GM19240 (cell line): ENCODE results near the gene CPN2.

ENCODE experiments used
- DNase-seq: peaks from one replicate; pipeline ENCODE4 v3.0.0; 2011; ENCODE audit warnings: low spot score; ENCODE audit not compliant: insufficient read length

CPN2 gene, protein sequence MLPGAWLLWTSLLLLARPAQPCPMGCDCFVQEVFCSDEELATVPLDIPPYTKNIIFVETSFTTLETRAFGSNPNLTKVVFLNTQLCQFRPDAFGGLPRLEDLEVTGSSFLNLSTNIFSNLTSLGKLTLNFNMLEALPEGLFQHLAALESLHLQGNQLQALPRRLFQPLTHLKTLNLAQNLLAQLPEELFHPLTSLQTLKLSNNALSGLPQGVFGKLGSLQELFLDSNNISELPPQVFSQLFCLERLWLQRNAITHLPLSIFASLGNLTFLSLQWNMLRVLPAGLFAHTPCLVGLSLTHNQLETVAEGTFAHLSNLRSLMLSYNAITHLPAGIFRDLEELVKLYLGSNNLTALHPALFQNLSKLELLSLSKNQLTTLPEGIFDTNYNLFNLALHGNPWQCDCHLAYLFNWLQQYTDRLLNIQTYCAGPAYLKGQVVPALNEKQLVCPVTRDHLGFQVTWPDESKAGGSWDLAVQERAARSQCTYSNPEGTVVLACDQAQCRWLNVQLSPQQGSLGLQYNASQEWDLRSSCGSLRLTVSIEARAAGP

DNA sequence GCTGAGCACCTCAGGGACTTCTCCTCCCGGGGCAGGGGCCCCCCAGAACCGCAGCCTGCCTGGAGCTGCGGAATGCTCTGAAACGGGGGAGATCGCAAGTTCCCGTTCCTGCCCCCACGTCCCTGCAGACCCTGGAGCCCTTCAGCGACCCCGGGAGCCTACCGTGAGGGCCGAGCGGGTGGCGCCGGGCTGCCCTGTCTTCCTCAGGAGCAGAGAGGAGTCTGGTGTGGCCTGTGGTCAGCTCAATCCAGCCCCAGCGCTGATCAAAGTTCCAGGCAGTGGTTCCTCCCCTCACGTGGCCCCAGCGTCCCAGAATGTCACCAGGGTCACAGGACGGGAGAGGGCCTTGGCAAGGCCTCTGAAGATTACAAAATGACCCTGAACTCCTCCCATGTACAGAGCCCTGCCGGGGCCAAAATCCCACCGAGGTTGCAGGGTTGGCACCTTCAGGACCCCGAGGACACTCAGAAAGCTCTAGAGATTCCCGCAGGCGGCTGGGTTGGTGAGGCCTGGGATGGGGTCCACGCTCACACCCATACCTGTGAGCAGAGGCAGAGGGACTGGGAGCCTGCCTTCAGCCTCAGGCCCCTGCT lies at the start of gene CPN2:
Gene CPN2 (minus strand): TSS at position 249 of the 593 bp plus-strand sequence. CDS start 8,626 bp downstream, outside the sequence.
- no peak for DNase-seq

DNA sequence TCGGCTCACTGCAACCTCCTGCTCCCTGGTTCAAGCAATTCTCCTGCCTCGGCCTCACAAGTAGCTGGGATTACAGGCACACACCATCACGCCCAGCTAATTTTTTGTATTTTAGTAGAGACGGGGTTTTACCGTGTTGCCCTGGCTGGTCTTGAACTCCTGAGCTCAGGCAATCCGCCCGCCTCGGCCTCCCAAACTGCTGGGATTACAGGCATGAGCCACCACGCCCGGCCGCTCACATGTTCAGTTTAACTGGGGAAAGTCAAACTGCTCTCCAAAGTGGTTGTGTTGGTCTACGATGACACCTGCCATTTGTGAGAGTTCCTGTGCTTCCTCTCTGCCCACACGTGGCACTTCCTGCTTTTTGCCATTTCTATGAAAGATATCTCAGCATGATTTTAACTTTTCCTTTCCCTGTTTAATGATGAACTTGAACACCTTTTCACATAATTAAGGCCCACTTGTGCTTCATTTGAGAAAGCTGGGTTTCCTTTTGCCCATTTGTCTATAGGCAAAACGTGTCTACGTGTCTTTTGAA lies 48.8 kb upstream of the CPN2 start:
- no peak for DNase-seq

DNA sequence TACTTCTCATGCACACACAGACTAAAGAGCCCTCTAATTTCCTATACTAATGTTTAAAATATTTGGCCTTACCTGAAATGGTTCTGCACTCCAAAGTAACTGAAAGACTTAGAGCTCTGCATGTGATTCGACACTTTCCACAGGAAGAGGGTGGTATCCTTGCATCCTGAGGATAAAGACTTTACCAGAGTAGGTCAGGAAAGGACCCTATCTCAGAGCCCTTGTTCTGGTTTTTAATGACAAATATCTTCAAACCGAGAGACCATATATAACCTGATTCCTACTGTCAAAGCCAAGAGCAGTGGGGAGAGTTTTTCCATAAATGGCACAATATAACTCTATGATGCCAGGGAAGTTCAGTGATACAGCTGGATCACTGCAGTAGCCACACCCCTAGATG lies 48.0 kb upstream of the CPN2 start, which contains the start of gene GP5:
Gene GP5 (minus strand): TSS at position 101 of the 400 bp plus-strand sequence. CDS start 984 bp downstream, outside the sequence.
- no peak for DNase-seq

DNA sequence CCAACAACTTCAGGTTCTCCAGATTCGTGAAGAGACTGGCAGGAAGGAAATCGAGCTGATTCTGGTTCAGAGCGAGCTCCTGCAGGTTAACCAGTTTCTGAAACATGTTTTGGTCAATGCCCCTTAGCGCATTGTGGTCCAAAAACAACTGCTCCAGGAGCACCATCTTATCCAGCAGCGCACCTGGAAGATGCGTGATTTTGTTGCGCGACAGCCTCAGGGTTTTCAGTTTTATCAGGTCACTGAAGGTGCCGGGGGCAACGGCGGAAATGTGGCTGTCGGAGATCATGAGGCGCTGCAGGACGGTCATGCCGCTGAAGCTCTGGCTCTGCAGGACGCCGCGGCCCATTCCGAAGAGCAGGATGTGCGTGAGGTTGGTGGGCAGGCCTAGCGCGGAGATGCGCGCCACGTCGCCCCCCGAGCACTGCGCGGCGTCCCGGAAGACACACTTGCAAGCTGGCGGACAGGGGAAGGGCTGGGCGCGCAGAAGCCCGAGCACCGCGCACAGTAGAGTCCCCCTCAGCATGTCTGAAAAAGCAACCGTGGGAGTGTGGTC lies 46.7 kb upstream of the CPN2 start:
- DNase-seq, result no peak

DNA sequence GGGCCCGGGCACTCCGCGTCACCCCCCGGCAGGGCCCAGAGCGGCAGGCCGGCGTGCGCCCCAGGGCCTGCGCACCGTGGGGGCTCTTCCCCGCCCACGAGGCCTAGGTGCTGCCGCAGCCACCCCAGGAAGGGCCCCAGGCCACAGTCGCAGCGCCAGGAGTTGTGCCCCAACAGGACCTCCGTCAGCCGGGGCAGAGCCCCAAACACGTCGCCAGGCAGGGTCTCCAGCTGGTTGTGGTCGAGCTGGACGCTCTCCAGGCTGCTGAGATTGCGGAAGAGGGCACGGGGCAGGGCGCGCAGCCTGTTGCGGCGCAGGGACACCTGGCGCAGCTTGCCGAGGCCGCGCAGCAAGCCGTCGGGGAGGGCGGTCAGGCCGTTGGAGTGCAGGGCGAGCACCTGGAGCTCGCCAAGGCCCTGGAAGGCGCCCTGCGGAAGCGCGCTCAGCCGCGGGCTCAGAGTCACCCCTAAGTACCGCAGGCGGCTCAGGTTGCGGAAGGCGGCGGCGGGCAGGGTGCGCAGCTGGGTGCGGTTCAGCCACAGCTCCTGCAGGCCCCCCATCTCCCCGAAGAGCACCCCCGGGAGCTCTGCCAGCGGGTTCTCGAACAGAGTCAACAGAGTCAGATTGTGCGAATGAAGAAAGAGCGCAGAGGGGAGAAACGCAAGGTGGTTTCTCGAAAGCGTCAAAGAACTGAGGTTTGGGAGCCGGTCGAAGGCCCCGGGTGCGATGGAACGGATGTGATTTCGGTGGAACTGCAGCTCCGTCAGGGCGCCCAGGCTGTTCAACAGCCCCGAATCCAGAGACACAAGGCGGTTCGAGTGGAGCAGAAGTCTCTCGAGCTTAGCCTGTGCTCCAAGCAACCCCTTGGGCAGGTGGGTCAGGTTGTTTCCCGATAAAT lies 46.0 kb upstream of the CPN2 start:
- DNase-seq, result no peak

DNA sequence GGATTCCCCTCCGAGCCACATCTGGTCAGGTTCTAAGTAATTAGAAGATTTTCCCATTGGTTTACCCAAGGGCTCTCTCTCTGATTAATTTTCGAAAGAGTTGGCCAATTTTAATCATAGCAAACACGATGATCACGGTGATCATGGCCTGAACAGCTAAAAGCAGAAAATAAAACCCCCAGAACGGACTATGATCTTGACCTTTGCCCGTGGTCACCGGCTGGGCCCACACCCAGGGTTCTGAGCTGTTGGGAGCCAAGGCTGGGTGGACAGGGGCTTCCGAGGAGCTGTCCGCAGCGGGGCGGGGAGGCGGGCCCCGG lies 45.4 kb upstream of the CPN2 start:
- DNase-seq, result no peak

DNA sequence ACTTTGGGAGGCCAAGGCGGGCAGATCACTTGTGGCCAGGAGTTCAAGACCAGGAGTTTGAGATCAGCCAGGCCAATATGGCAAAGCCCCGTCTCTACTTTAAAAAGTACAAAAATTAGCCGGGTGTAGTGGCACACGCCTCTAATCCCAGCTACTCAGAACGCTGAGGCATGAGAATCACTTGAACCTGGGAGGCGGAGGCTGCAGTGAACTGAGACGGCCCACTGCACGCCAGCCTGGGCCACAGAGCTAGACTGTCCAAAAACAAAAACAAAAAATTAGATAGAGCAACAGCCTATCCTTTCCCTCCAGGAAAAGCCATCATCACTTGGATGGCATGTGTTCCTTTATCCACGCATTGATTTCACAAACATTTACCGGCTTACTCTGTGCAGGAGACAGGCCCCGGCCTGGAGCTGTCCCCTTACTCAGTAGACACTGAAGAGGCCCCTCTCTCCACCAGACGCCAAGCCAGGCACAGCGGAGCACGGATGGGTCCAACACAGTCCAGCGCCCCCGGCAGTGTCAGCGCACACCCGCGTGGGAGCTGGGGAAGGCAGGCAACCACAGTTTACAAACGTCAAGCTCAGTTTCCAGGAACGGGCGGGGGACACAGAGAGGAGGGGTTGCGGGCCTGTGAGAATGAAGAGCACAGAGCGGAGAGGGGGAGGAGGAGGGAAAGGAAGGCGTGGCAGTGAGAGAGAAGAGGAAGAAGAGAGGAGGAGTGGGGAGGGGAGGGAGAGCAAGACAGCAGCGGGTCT lies 44.8 kb upstream of the CPN2 start:
- DNase-seq, result no peak

DNA sequence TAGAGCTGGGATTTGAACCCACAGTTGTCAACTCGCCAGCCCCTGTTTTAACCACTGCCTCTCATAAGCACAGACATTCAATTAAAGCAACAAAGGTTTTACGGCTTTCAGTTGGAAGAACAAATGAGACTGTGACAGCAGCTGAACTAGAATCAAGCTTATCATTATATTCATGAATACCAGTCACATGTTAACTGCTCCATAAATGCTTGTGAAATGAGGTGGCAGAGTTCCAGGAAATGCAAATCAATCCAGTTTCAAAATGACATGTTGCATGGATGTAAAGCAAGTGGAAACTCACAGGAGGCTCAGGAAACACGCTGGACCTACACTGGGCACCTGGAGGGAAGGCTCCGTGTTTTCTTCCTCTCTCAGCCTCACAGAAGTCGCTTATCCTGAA lies 44.1 kb upstream of the CPN2 start:
- no peak for DNase-seq

DNA sequence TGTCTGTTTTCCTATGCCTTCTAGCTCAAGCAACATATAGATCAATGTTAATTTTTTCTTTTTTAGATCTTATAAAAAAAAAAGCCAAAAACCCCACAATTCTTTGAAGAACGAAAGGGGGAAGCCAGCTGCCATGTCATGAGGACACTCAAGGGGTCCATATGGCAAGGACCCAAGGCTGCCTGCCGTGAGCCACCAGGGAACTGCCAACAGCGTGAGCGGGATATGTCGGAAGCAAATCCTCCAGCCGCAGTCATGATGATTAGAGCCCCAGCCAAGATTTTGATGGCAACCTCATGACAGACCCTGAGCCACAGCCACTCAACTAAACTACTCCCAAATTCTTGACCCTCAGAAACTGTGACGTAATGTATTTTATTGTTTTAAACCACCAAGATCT lies 41.4 kb upstream of the CPN2 start:
- no peak for DNase-seq

DNA sequence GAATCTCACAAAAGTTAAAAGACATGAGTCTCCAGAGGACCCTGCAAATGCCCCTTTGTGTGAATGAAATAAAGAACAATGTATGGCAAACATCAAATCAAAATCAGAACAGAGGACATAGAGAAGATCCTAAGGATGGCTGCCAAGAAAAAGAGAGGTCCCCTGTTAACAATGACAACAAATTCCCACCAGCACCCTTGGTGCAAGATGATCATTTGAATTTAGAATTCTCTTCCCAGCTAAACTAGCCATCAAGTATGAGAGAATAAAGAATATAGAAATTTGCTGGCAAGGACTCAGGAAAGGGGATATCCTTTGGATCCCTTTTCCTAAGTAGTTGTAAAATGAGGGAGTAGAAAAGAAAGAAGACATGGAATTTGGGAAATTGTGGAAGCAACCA lies 39.7 kb upstream of the CPN2 start:
- no peak for DNase-seq

DNA sequence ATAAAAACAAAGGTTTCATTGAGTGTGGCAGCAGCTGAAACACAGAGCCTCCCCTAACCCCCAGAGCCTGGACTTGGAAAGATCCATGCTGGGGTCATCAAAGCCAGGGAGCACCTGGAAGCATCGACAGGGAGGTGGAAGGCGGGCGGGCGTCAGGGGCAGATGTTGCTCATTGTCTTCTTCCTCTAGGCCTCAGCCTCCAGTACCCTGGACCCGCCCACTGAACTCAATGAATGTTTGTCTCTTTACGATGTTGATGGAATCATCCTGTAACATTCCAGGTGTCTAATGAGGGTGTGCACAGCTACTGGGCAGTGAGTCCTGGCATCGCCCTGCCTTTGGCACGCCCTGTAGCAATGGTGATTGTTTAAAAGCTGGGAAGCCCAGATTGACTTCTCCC lies 38.1 kb upstream of the CPN2 start:
- DNase-seq, result no peak

DNA sequence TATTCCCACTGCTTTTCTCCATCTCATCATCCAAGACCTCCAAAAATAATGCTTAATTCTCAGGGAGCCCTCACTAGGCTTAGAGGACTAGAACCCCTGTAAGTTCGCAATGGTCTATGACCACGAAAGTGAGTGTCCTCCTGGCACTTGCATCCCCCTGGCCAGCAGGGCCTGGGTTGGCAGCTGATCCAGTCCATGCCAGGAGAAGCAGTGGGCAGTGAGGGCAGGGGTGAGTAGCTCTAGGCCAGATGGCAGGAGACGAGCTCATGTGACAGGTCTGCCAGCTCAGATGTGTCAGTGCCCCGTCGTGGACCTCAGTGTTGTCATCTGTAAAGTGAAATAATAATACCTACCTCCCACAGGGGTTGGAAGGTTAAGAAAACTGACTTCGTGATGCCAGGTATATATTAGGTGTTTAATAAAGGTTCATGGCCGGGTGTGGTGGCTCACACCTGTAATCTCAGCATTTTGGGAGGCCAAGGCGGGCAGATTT lies 36.8 kb upstream of the CPN2 start:
- no peak for DNase-seq

DNA sequence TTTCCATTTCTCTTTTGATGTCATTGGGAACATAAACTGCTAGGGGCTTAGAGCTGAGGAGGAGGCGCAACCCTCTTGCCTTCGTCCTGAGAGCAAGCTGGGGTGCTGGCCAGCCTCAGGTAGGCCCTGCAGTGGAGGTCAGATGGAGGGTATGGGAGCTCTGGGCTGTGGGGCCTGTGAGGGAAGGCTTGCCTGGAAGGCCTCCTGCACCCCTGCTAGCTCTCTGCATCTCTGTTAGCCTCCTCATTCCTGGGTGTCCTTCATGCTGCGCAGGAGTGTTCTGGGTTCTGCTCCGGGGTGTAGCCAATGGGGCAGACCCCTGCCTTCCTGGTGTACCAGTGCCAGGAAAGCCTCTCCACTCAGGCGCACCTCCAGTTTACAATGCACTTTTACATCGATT lies 36.1 kb upstream of the CPN2 start:
- DNase-seq, result no peak

DNA sequence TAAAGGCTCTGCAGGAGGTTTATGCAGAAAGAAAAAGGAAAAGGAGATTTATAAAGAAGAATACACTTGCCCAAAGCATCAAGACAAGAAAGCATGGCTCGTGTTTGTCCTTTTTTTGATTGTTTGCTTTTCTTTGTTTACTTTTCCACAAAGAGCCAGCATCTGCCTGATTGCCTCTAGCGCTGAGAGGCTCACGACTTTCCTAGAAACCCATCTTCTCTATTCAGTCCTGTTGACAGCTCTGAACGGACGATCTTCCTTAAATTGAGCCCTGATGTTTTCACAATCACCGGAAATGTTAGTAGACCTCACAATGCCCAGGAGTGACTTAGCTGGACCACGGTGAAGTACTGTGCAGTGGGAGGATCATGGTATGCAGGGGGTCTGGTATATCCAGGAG lies 35.5 kb upstream of the CPN2 start:
- no peak for DNase-seq

DNA sequence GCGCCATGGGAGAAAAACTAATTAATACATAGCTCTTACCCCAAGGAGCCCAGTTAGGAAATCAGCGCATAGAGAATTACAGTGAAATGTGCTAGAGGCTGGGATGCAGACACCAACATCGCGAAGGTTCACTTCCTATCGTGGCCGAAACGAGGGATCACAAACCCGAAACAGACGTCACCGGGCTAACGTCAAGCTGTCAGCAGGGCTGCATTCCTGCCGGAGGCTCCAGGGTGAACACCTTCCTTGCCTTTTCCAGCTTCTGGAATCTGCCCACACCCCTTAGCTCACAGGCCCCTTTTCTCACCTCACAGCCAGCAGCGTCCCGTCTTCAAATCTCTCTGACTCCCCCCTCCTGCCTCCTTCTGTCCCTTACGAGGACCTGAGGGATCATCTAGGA lies 34.9 kb upstream of the CPN2 start:
- DNase-seq, result no peak

DNA sequence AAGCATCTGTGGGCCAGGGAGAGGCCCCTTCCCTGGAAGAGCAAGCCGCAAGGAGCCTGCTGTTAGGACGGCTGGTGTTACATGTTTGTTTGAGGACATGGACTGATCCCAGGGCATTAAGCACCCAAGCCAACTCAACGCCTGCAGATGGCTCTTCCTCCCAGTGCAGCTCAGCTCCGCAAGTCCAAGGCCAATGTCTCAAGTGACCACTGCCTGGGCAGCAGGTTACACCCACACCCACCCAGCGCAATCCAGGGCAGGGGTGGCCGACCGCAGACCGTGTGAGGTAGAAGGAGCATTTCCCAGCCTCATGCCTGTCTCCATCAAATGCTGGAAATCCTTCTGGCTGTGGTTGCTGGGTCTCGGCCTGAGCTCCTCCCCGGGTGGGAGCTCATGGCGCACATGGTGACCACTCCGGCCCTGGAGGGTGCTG lies 33.5 kb upstream of the CPN2 start:
- no peak for DNase-seq

DNA sequence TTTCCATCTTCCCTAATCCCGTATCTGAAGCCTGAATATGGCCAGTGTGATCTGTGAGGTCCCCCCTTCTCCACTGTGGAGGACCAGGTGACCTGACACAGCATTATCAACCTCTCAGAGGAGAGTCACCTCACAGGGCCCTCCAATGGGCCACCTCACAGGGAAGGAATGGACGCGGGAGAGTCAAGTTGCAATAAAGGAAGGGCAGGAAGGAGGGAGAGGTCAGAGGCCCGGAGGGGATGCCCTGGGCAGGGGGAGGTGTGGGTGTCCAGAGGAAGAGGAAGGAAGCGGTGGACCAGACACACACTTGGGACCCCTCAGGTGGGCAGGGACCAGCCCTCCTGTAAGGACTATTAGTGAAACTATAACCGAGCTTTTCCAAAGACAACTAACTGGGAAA lies 33.0 kb upstream of the CPN2 start:
- DNase-seq, result no peak

DNA sequence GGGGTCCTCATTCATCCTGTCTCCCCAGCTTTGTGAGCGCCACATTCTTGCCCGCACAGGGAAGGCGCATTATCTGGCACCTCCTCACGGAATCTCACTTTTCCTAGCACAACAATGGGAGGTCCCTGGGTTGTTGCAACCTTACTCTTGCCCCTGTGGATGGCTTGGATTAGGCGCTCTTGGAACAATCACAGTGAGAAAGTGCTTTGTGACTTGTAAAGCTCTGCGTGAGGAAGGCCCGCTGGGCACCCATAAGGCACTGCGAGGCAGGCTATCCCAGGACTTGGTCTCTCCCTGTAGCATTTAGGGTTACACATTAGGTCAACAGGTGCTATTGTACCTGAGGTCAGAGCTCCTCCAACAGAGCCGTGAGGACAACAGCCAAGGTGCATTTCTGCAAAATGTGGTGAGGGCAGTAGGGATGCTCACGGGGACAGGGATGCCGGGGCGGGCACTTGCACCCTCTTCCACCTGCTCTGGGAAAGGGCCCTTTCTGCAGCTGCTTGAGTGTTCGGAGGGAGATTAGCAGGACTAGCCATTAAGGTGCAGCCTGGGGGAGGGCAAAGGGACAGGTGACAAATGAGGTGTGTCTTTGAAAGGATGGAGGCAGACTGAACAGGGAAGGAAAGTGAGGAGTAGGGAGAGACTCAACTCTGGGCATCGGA lies 32.3 kb upstream of the CPN2 start:
- no peak for DNase-seq

DNA sequence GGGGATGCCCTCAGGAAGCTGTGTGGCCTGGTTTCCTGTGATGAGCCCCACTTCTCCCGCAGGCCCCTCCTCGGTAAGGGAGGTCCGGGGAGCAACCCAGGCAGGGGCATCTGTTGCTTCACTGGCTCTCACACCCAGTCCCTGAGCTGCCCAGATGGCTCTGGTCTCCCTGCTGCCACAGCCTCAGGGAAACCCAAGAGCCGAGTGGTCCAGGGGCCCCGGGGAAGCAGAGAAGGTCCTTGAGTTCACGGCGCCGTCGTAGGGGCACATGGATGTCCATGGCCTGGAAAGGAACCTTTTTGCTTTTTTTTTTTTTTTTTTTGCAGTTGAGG lies 31.7 kb upstream of the CPN2 start:
- no peak for DNase-seq
